Astrocyte of the cerebellum (primary cell): ENCODE data around the gene ENOX1.
A peak's percentile ranks its signal among the peaks of the same experiment; 100 is the strongest.

Experiments used
- DNase-seq: peaks from one replicate; pipeline ENCODE4 v3.0.0-alpha.2; 2011; ENCODE audit warnings: low read depth
- H3K4me3 ChIP-seq: 2 replicates; pipeline ENCODE4 v1.5.1; 2011; ENCODE audit warnings: mild to moderate bottlenecking, low read depth, low read length, moderate library complexity
- in situ Hi-C: cut with HindIII; loops from 2 replicates; pipeline ENCODE4 v1.10.0; 2017; ENCODE audit warnings: low sequenced_read_pairs
- TF ChIP-seq, protein P1 (sequence below): IDR thresholded peaks from 2 replicates; pipeline ENCODE4 v1.5.1; 2012; ENCODE audit warnings: low read length, low read depth, moderate library complexity, mild to moderate bottlenecking; ENCODE audit errors: missing control alignments

ENOX1 gene

DNA sequence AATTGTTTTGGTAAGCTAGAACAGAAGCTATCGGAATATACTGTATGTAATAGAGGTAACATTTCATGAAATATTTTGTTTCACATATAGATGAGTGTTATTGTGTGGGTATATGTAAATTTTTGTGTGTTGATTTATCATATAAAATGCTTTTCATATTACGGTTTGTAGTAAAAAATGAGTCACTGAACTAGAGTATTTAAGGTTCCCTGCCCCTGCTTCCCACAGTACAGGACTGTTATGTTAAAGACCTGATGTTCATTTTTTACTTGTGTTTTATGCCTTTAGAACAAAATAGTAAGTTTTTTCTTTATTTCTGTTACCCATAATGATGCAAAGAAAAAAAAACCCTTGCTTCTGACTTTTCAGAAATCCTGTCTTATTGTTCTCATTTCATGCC is 243.4 kb downstream of the ENOX1 start:
- in situ Hi-C loops = no loop called here
- no peak for DNase-seq
- TF ChIP-seq, protein P1, sequence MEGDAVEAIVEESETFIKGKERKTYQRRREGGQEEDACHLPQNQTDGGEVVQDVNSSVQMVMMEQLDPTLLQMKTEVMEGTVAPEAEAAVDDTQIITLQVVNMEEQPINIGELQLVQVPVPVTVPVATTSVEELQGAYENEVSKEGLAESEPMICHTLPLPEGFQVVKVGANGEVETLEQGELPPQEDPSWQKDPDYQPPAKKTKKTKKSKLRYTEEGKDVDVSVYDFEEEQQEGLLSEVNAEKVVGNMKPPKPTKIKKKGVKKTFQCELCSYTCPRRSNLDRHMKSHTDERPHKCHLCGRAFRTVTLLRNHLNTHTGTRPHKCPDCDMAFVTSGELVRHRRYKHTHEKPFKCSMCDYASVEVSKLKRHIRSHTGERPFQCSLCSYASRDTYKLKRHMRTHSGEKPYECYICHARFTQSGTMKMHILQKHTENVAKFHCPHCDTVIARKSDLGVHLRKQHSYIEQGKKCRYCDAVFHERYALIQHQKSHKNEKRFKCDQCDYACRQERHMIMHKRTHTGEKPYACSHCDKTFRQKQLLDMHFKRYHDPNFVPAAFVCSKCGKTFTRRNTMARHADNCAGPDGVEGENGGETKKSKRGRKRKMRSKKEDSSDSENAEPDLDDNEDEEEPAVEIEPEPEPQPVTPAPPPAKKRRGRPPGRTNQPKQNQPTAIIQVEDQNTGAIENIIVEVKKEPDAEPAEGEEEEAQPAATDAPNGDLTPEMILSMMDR = no peak
- H3K4me3 ChIP-seq = no peak overlapping the region

DNA sequence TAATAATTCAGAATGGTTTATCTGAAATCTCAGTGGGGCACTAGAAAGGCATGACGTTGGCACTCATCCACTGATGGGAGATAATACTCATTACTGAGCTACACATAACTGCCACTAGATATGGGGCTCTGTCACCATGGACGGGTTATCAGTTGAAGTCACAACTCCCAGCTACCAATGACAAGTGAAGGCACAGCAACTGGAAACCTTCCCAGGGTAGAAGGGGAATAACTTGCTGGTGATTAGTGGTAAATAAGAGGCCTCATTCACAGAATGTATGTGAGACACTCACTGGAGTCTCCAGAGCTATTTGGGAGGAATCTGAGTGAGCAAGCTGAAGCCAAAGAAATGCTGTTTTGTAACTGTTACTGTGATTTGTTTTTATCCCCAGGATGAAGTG is 249.6 kb downstream of the ENOX1 start:
- DNase-seq = no peak
- TF ChIP-seq, protein P1 = no peak
- no peak overlapping the region for H3K4me3 ChIP-seq
- in situ Hi-C loops = no loop called here

DNA sequence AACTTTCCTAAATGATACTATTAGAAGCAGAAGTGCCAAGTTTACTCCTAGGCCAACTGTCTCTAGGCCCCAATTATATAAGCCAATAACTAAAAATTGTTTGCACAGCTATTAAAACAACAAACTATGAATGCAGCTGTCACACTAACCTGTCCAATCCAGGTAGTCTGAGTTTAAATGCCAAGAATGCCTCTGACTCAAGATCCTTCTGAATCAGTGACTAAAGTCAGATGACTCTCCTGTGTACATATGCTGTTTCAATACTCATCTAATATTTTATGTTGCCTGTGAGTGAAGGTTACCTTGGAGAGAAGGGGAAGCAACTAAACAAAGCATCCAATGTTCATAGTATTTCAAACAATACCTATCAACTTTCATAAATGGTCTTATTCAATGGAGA is 257.0 kb downstream of the ENOX1 start:
- TF ChIP-seq, protein P1 = no peak
- no peak for DNase-seq
- no peak overlapping the region for H3K4me3 ChIP-seq
- in situ Hi-C loops = no loop called here

DNA sequence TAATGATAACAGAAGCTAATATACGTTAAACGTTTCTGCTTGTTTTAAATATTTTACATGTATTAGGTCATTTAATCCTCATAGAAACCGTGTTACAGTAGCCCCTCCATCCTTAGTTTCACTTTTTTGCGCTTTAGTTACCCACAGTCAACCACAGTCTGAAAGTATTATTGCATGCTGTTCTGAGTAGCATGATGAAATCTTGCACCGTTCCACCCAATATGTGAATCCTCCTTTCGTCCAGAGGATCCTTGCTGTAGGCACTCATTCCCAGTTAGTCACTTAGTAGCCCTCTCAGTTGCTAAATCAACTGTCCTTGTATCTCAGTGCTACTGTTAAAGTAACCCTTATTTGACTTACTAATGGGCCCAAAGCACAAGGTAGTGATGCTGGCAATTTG is 257.8 kb downstream of the ENOX1 start:
- in situ Hi-C loops = no loop called here
- DNase-seq = no peak
- TF ChIP-seq, protein P1 = no peak
- H3K4me3 ChIP-seq = no peak overlapping the region

- in situ Hi-C loops = no loop called here
- no peak overlapping the region for H3K4me3 ChIP-seq
- TF ChIP-seq, protein P1 = no peak
- DNase-seq = peak; percentile 90
Measured at GRCh38 chr13:43522788-43523187, 264.0 kb downstream of the ENOX1 start.

DNA sequence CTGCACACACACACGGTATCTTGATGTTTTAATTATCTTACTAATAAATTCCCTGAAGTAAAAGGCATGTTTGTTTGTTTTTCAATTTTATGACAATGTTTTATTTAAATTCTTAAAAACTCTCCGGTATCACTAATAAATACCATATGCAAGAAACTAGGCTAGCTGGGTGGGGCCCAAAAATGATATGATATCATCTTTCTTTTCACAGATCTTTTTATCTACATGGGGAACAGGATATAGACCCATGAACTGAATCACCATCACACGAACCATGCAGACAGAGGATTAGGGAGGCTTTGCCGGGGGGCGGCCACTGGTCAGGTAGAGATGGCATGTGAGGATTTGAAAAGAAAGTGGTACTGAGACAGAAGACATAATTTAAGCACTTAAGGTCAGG is 266.4 kb downstream of the ENOX1 start:
- TF ChIP-seq, protein P1 = no peak
- in situ Hi-C loops = no loop called here
- DNase-seq = no peak
- no peak overlapping the region for H3K4me3 ChIP-seq

- no peak overlapping the region for H3K4me3 ChIP-seq
- TF ChIP-seq, protein P1 = no peak
- DNase-seq = no peak
- in situ Hi-C loops = no loop called here
Measured at GRCh38 chr13:43518833-43519232, 267.9 kb downstream of the ENOX1 start.
